Measurements from ENCODE around the gene DSCAML1.

The DSCAML1 gene

GRCh38 chr11:117803896-117804295 is 6.9 kb upstream of the DSCAML1 start:
- ChIA-PET POLR2A (no interaction called here), CTCF (interaction anchor here (1.4 to 9.8 kb wide), 4 partner anchors 17 to 378 kb away, joined by 3 to 316 read pairs (median 96); partner anchors contain the start of gene FXYD2)

GRCh38 chr11:117799634-117800033 is 2.6 kb upstream of the DSCAML1 start:
- ChIA-PET POLR2A (interaction anchor here (0.6 kb wide), 1 partner anchor 97 kb away, joined by 3 read pairs; no protein-coding TSS in a partner anchor), CTCF (interaction anchor here (1.0 to 3.2 kb wide), 3 partner anchors 8 to 148 kb away, joined by 3 to 19 read pairs (median 6); no protein-coding TSS in a partner anchor)
- DNase-seq (ENCODE audit: low read depth, low spot score), result no peak
- H3K4me3 ChIP-seq (ENCODE audit: low read depth, low read length), result no peak overlapping the region
- TF ChIP-seq CTCF (IDR thresholded peaks at IDR 0.05; ENCODE audit: insufficient read depth, low read length, missing control alignments), result no peak

More at GRCh38 chr11:117803896-117804295, 6.9 kb upstream of the DSCAML1 start:
- DNase-seq (ENCODE audit: low read depth, low spot score), result no peak
- TF ChIP-seq CTCF (IDR thresholded peaks at IDR 0.05; ENCODE audit: insufficient read depth, low read length, missing control alignments), result no peak
- no peak overlapping the region for H3K4me3 ChIP-seq (ENCODE audit: low read depth, low read length)

- CTCF ChIA-PET, result interaction anchor here (1.1 kb wide), 1 partner anchor 11 kb away, joined by 3 read pairs; no protein-coding TSS in a partner anchor
- TF ChIP-seq CTCF (IDR thresholded peaks at IDR 0.05; ENCODE audit: insufficient read depth, low read length, missing control alignments), result no peak
- POLR2A ChIA-PET, result no interaction called here
- no peak overlapping the region for H3K4me3 ChIP-seq (ENCODE audit: low read depth, low read length)
- no peak for DNase-seq (ENCODE audit: low read depth, low spot score)
Observed at GRCh38 chr11:117796456-117796871, 552 bp downstream of the DSCAML1 start.

DNA sequence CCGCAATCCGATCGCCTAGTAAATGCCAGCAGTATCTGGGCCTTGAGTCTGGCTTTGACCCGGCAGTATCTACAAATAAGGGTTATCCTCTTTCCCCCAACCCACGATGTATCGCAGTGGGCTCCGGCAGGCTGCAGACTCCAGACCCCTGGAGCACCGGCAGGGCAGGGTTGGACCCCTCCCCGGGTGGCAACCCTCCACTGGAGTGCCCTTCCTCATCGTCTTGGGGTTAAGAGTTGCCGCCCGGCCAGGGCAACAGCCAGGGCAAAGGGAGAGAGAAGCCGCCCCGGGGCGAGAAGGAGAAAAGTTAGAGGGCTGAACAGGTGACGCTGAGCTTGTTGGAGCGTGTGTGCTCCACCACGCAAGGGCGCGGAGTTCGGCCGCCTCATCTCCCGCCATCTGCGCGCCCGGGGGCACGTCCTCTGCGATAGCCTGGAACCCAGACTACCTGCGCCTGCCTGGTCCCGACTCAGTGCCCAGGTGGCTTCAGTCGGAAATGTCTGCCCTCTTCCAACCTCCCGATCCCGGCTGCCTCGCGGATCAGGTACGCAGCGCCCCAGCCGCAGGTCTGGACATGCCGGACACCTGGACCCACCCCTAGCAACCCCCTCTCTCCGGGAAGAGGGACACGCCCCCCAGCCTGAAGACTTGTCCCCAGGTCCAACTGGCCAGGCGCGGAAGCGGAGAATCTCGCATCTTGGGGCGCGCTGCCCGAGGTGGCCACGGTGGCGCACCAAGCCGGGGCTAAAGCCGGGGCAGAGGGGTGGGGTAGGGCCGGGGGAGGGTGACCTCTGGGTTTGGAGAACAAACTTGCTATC is 1.2 kb downstream of the DSCAML1 start:
- ChIA-PET CTCF (interaction anchor here (1.1 kb wide), 1 partner anchor 12 kb away, joined by 3 read pairs; no protein-coding TSS in a partner anchor), POLR2A (no interaction called here)

GRCh38 chr11:117794772-117795629 is 2.0 kb downstream of the DSCAML1 start:
- DNase-seq (ENCODE audit: low read depth, low spot score), result no peak
- CTCF ChIA-PET, result interaction anchor here (1.1 to 6.9 kb wide), 3 partner anchors 12 to 369 kb away, joined by 3 to 33 read pairs (median 3); no protein-coding TSS in a partner anchor
- H3K4me3 ChIP-seq (ENCODE audit: low read depth, low read length), result no peak overlapping the region
- TF ChIP-seq CTCF (IDR thresholded peaks at IDR 0.05; ENCODE audit: insufficient read depth, low read length, missing control alignments), result no peak
- POLR2A ChIA-PET, result no interaction called here

More for the DNA sequence above, 1.2 kb downstream of the DSCAML1 start:
- TF ChIP-seq CTCF (IDR thresholded peaks at IDR 0.05; ENCODE audit: insufficient read depth, low read length, missing control alignments), result no peak
- no peak overlapping the region for H3K4me3 ChIP-seq (ENCODE audit: low read depth, low read length)
- no peak for DNase-seq (ENCODE audit: low read depth, low spot score)
